HG02852 (cell line): ENCODE measurements around the gene TTF2.
"Not testable (repeated sequence)": the region's sequence is repeated elsewhere in the genome, so short reads cannot be mapped to it uniquely, and the experiment has no call there.

Experiments used
- ATAC-seq: cut with Tn5 transposase; IDR thresholded peaks from one replicate; pipeline ENCODE4 v1.9.1; 2021; ENCODE audit warnings: mild to moderate bottlenecking, moderate library complexity; ENCODE audit not compliant: unreplicated experiment

TTF2 gene

DNA sequence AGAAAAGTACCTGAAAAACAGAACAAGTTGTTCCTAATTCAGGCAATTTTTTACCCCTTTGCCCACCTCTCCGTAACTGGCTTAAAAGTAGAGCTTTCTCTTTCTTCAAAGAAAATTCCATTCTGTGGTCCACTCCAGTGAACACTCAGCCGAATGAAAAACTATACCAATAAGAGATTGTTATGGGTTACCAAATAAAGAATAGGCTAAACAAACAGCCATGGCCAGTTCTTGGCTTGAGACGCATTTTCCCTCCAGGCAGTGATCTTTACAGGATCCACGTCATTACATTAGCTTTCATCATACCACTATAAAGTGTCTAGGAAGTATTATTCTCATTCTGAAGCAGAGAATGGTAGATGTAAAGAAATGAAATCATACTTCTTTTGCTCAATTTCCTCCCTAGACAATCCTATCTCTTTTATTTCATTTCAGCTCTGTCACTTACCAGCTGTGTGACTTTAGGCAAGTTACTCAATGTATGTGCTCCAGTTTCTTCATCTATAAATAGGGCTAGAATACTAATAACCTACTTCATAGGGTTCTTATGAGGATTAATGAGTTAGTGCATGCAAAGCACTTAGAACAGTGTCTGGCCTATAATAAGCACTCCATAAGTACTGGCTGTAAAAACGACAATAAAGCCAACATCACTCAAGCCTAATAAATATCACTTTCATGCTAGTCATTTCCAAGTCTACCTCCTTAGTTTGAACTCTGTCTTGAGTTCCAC, 87.9 kb downstream of the TTF2 start:
- no peak for ATAC-seq

DNA sequence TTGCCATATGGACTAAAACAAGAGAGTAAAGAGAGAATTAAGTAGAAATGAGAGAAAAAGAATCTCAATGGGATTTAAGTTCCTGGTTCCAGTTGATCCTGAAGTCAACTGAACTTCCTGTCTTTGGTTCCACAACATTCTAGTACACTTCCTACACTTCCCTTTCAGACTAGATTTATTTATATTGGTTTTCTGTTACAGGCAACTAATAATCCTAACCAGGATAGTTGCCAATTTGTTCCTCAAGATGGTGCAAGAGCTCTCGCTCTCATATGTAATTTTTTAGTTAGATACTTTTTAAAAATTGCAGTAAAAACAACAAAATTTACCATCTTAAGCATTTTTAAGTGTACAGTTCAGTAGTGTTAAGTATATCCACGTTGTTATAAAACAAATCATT, 90.2 kb downstream of the TTF2 start:
- ATAC-seq = no peak

DNA sequence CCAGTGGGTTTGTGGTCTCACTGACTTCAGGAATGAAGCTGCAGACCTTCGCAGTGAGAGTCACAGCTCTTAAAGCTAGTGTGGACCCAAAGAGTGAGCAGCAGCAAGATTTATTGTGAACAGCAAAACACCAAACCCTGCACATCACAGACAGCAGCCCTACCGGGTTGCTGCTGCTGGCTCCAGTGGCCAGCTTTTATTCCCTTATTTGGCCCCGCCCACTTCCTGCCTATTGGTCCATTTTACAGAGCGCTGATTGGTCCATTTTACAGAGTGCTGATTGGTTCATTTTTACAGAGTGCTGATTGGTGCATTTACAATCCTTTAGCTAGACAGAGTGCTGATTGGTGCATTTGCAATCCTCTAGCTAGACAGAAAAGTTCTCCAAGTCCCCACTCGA, 91.2 kb downstream of the TTF2 start:
- not testable (repeated sequence) for ATAC-seq
